H1 (cell line): ENCODE results near the gene SPATA33. TPM values are rescaled to one million over a fixed set of nuclear protein-coding genes. Genes with fewer than 3 reads are reported as not detected.

Experiments
- CHD2 ChIP-seq: IDR thresholded peaks from 2 replicates; pipeline ENCODE4 v1.6.1; 2012; ENCODE audit warnings: low read length, improper control_type of control experiment
- EP300 ChIP-seq, 2 experiments: IDR thresholded peaks; 1 replicate in 1 of 2; 2 replicates in 1 of 2; pipeline ENCODE4 v1.6.1; 2011 to 2012; ENCODE audit warnings: low read depth in 2 of 2, low read length in 2 of 2, mild to moderate bottlenecking in 2 of 2, borderline replicate concordance in 1 of 2, inconsistent platforms in 1 of 2, moderate library complexity in 1 of 2
- HDAC2 ChIP-seq, 2 experiments: fragments of 300-600 bp in 1 of 2; sonication (generic) in 1 of 2; IDR thresholded peaks; 2 replicates each; pipeline ENCODE4 v1.6.1; 2011 to 2012; ENCODE audit warnings: low read depth in 2 of 2, low read length in 2 of 2, mild to moderate bottlenecking in 2 of 2, moderate library complexity in 2 of 2, borderline replicate concordance in 1 of 2, inconsistent platforms in 1 of 2
- JUN ChIP-seq: IDR thresholded peaks from 2 replicates; pipeline ENCODE4 v1.6.1; 2011; ENCODE audit warnings: low read depth, mild to moderate bottlenecking, improper control_type of control experiment, low read length
- RNF2 ChIP-seq: fragments of 200-900, 300-1000 bp; sonication (generic); IDR thresholded peaks from 2 replicates; pipeline ENCODE4 v1.7.1; 2016; ENCODE audit warnings: borderline replicate concordance, low read depth, mild to moderate bottlenecking, antibody characterized with exemption, low read length; ENCODE audit not compliant: poor library complexity, severe bottlenecking; ENCODE audit errors: missing control alignments
- RXRA ChIP-seq: IDR thresholded peaks from 2 replicates; pipeline ENCODE4 v1.6.1; 2011; ENCODE audit warnings: low read depth, mild to moderate bottlenecking, low read length, moderate library complexity; ENCODE audit not compliant: insufficient read depth
- SRF ChIP-seq: IDR thresholded peaks from 2 replicates; pipeline ENCODE4 v1.6.1; 2011; ENCODE audit warnings: mild to moderate bottlenecking, low read depth, low read length, moderate library complexity
- TCF12 ChIP-seq: IDR thresholded peaks from 2 replicates; pipeline ENCODE4 v1.6.1; 2011; ENCODE audit warnings: low read depth, mild to moderate bottlenecking, low read length
- ZNF274 ChIP-seq: IDR thresholded peaks from 2 replicates; pipeline ENCODE4 v1.7.0; 2012; ENCODE audit warnings: low read length, borderline replicate concordance; ENCODE audit errors: extremely low read depth
- polyA plus RNA-seq, 7 experiments: library from polyadenylated mRNA; depleted of rRNA in 3 of 7; stranded (reverse) in 5 of 7; unstranded in 2 of 7; fragments of >200 nt in 5 of 7; fragments of 200-250 nt in 2 of 7; gene quantifications; 1 replicate in 5 of 7; 2 replicates in 1 of 7; 4 replicates in 1 of 7; pipeline versions ENCODE4 v1.2.1 to v1.2.3, GENCODE V29; 2011 to 2013; ENCODE audit warnings: missing spikeins in 2 of 7, mixed read lengths in 2 of 7
- total RNA-seq: library from RNA; stranded (reverse); fragmentation: NEBNext Ultra II Directional; extraction: Animal tissue kit (Norgen Biotek cat#: 25700); gene quantifications from 2 replicates; pipeline ENCODE4 v1.2.1, GENCODE V29; 2021
- TF ChIP-seq, protein P1 (sequence below): IDR thresholded peaks from 2 replicates; pipeline ENCODE4 v1.6.1; 2012; ENCODE audit warnings: inconsistent platforms

The SPATA33 gene
- total and polyA plus RNA-seq, 2 of the 8 experiments (the other 6 are each of a cell fraction or from before 2014, with no cell fraction given), result 5.4 to 16.9 TPM

- no peak for TF ChIP-seq CHD2
- TF ChIP-seq JUN, result no peak
- TF ChIP-seq RXRA, result no peak
- TF ChIP-seq, protein P1, sequence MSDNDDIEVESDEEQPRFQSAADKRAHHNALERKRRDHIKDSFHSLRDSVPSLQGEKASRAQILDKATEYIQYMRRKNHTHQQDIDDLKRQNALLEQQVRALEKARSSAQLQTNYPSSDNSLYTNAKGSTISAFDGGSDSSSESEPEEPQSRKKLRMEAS, result no peak
- TF ChIP-seq RNF2, result no peak
- no peak for TF ChIP-seq TCF12
- TF ChIP-seq EP300 (IDR thresholded peaks at IDR 0.05; ENCODE audit: borderline replicate concordance in 1 of 2, low read depth in 2 of 2, low read length in 2 of 2), result no peak
- no peak for TF ChIP-seq HDAC2 (IDR thresholded peaks at IDR 0.05; ENCODE audit: borderline replicate concordance in 1 of 2, low read depth in 2 of 2, low read length in 2 of 2)
- no peak for TF ChIP-seq ZNF274
- TF ChIP-seq SRF, result no peak
Observed at GRCh38 chr16:89709716-89710432, 52.2 kb downstream of the SPATA33 start (continued).
